ENCODE measurements around the gene HLA-B. TPM values are rescaled to one million over a fixed set of nuclear protein-coding genes. Genes with fewer than 3 reads are reported as not detected.
"Not testable (repeated sequence)": the region's sequence is repeated elsewhere in the genome, so short reads cannot be mapped to it uniquely, and the experiment has no call there.

Gene HLA-B
- total RNA-seq, 1 experiment from 2014 or later = 11.8 TPM

DNA sequence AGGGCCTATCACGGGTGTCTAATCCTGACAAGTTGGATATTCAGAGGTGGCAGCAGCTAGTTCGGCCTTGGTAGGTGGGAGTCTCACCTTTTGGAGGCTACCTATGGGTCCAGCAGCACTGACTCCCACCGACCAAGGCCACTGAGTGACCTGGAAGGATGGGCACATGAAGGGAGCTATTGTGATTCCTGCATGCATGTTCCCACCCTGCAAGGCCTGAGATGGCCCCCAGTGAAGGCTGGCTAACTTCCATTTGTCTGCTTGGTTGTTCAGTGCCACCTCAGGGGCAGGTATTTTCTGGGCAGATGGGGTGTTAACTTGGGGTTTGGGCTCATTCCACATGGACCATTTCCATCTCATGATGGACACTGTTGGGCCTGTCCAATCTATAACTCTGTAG is 28.1 kb upstream of the HLA-B start:
- DNase-seq (ENCODE audit: low read depth) = no peak

DNA sequence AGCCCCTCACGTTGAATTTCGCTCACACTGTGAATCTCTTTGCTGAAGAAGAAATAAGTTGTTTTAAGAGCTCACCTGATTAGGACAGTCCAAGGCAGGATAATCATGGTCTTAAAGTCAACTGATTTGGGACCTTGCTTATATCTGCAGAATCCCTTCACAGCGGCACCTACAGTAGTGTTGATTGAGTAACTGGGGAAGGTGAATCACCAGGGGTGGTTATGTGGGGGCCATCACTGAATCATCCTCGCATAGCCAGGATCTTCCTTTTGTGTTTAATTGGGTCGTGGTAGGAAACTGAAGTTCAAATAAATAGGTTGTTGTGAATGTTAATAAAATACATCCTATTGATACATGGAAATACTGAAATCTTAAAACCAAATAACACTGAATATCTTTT is 26.2 kb upstream of the HLA-B start:
- DNase-seq (ENCODE audit: low read depth) = peak; percentile 50

DNA sequence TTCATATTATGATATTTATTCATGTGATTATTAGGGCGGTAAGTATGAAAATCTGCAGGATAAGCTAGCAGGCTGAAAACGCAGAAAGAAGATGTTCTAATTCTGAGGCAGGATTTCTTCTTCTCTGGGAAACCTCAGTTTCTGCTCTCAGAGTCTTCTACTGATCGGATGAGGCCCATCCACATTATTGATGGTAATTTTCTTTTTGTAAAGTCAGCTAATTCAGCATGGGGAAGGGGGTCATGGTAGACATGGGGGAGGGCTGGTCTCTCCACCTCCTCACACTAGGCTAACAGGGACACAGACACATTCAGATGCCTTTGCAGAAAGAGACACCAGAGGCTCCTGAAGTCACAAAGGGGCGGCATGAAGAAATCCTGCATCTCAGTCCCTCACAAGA is 24.7 kb upstream of the HLA-B start:
- DNase-seq (ENCODE audit: low read depth) = no peak

DNA sequence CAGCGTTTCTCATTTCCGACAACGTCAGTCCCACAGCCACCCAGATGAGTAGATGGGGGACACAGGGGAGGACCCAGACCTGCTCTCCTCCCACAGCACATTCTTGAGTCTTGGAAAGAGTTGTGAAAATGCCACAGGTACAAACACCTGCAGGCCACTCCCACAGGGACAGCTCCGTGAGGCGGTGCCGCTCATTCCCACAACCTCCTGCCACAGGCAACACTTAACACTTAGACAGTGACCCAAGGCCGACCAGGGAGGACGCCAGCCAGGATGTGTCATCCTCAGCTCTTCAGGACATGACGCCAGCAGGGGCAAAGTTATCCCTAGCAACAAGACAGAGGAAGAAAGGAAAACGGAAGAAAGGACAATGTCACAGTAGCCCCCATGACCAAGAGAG is 22.9 kb upstream of the HLA-B start:
- no peak for DNase-seq (ENCODE audit: low read depth)

- DNase-seq (ENCODE audit: low read depth) = no peak
These were observed 21.7 kb upstream of the HLA-B start for GRCh38 chr6:31378721-31379103.

GRCh38 chr6:31378062-31378720 is 21.2 kb upstream of the HLA-B start:
- no peak for DNase-seq (ENCODE audit: low read depth)

GRCh38 chr6:31377029-31377428 is 20.1 kb upstream of the HLA-B start:
- no peak for DNase-seq (ENCODE audit: low read depth)

- no peak for DNase-seq (ENCODE audit: low read depth)
These were observed 18.7 kb upstream of the HLA-B start for GRCh38 chr6:31375699-31376098.

GRCh38 chr6:31374118-31374517 is 17.1 kb upstream of the HLA-B start:
- not testable (repeated sequence) for DNase-seq (ENCODE audit: low read depth)

GRCh38 chr6:31368461-31368860 is 11.5 kb upstream of the HLA-B start:
- no peak for DNase-seq (ENCODE audit: low read depth)

DNA sequence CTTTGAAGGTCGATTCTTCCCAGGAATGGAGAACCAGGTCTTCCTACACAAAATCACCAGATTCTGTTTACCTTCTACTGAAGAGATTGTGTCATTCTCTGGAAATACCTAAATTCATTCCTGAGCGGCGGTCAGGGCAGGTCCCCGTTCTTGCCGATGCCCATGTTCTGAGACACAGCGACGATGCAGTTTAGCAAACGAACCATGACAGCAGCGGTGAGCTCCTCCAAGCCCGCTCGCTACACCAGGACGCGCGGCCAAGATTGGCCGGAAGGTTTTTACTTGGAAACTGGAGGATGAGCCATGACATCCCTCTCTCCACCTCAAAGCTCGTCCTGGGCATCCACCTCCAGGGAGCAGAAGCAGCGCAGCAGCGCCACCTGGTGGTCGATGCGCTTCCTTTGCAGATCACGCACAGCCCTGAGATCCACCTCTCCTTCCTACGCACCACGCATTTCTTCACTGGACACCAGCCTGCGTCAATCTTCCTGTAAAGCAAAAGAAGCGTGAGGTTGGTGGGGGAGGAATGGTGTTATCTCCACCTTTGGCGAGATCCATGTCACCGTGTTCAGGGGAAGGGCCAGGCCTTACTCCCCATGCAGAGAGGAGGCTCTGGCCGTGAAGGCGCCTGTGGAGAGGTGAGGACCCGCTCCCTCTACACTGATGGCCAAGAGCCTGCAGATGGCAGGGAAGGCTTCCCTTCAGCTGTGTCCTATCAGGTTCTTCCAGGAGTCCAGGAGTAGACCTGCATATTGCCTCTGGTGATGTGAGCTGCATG is 9.9 kb upstream of the HLA-B start:
- DNase-seq (ENCODE audit: low read depth) = peak; percentile 82

DNA sequence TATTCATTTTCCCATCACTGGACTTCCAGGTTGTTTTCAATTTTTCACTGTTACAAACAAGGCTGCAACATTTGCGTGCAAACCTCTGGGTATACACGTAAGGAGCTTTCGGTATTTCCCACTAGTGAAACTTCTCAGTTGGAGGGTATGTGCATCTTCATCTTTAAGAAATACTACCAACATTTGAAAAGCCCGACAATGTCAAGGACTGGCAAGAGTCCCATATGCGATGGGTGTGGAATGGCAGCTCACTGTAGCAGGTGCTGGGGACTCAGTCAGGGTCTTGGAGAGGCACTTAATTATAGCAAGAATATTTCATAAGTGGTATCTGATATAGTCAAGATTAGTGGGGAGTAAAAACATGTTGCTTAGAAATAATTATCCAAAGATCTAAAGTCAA is 8.9 kb upstream of the HLA-B start:
- no peak for DNase-seq (ENCODE audit: low read depth)

DNA sequence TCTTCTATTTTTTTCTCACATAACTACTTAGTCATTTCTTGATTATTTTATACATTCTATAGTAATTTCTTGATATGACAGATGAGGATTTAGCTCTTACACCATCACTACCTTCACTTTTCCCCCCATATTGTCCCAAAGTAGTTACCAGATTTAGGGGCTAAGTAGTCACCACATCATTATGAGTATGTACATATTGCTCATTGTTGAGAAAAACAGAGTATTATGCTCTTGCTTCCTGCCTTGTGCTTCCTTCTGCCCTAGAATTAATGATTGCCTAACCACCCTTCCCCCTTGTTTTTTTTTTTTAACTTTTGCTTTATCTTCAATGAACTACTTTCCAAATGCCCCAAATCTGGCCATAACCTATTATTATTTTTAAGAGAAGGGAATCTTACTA is 6.8 kb upstream of the HLA-B start:
- no peak for DNase-seq (ENCODE audit: low read depth)

- no peak for DNase-seq (ENCODE audit: low read depth)
These were observed 5.8 kb upstream of the HLA-B start for GRCh38 chr6:31362751-31363150.

- DNase-seq (ENCODE audit: low read depth) = no peak
These were observed 2.6 kb upstream of the HLA-B start for GRCh38 chr6:31359581-31359980.

DNA sequence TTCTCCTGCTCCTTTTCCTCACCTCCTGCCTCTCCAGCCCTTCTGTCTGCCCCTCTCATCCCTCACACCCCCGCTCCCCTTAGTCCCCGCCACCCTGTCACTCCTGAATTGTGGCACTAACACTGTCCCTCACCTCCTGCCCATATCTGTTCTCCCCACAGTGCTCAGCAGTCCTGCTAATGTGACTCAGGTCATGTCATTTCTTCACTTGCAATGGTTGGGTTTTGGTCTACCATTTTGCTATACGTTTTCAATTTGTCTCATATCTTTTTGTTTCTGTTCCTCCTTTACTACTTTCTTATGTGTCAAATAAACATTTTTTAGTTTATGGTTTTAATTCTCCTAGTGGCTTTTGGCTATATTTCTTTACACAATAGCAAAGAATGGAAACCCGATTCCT is 1.3 kb upstream of the HLA-B start:
- no peak for DNase-seq (ENCODE audit: low read depth)

DNA sequence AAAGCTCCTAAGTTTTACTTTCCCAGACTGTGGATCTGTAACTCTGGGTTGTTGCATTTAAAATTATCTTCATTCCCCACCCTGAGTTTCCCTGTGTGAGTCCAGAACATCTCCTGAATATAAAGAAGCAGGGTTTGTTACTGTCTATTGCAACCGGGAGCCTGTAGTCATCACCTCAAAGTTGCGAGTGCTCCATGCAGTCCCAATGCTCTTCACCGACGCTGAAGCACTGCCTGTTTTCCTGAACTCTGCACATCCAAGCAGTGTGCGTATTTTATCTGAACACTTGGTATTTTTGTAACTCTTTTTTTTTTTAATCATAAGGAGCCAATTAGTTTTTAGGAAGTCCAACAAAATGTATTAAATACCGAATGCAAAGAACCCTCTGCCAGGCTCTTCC is 907 bp upstream of the HLA-B start:
- DNase-seq (ENCODE audit: low read depth) = no peak

DNA sequence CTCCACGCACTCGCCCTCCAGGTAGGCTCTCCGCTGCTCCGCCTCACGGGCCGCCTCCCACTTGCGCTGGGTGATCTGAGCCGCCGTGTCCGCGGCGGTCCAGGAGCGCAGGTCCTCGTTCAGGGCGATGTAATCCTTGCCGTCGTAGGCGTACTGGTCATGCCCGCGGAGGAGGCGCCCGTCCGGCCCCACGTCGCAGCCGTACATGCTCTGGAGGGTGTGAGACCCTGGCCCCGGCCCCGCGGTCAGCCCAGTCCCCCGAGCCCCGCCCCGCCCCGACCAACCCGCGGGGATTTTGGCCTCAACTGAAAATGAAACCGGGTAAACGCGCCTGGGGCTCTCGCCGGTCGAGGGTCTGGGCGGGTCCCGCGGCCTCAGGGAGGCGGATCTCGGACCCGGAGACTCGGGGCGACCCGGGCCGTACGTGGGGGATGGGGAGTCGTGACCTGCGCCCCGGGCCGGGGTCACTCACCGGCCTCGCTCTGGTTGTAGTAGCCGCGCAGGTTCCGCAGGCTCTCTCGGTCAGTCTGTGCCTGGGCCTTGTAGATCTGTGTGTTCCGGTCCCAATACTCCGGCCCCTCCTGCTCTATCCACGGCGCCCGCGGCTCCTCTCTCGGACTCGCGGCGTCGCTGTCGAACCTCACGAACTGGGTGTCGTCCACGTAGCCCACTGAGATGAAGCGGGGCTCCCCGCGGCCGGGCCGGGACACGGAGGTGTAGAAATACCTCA is 598 bp downstream of the HLA-B start:
- no peak for DNase-seq (ENCODE audit: low read depth)

DNA sequence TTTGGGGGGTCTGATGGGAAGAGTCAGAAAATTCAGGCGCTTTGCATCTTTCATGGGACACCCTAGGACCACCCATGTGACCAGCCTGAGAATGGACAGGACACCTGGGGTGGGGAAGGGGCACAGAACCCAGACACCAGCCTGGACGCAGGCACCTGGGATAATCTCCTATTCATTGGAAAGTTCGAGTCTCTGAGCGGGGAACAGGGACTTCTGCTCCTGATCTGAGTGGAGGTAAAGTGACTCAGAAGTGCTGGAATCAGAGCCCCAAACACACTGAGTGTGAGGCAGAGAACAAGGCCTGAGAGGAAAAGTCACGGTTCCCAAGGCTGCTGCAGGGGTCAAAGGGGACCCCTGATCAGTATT is 1.4 kb downstream of the HLA-B start:
- no peak for DNase-seq (ENCODE audit: low read depth)

GRCh38 chr6:31354864-31355582 is 2.0 kb downstream of the HLA-B start:
- DNase-seq (ENCODE audit: low read depth) = no peak

DNA sequence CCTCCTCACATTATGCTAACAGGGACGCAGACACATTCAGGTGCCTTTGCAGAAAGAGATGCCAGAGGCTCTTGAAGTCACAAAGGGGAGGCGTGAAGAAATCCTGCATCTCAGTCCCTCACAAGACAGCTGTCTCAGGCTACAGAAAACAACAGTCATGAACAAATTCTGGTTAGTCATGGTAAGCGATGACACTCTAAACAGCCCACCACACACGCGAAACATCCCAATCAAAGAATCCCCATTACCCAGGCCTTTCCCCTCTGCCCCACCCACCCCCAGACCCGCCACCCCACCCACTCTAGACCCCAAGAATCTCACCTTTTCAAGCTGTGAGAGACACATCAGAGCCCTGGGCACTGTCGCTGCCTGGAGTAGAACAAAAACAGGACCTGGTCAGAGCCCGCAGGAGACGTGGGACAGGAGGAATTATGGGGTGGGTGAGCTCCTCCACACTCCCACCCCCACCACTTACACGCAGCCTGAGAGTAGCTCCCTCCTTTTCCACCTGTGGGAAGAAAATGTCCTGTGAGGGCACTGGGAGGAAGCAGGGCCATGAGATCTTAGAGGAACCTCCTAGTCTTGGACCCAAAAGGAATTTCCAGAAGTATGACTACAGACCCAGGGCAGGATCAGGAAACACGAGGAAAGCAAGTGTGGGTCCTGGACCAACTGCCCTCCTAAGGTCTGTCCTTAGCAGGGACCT is 2.7 kb downstream of the HLA-B start:
- no peak for DNase-seq (ENCODE audit: low read depth)

Data from HT1080 (cell line).